ENCODE data around the gene GNA12. TPM values are rescaled to one million over a fixed set of nuclear protein-coding genes. Genes with fewer than 3 reads are reported as not detected.

The GNA12 gene
- total RNA-seq, 1 donor from 2014 or later, result 29.5 TPM

DNA sequence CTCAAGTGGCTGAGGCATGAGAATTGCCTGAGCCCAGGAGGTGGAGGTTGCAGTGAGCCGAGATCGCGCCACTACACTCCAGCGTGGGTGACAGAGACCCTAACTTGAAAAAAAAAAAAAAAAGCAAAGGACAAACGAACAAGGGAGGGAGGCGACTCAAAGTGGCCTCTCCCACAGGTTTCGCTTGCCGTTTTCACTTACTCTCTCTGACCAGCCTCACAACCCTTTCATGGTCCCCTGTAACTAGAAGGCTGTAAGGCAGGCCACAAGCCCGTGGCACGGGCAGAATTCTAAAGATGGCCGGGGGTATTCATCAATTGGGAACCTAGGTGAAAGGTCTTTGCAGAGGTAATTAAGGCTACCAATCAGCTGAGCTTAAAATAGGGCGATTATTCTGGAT lies 25.5 kb downstream of the GNA12 start:
- no peaks in the 10 kb centered on the region for H3K27me3 ChIP-seq
- no peaks in the 10 kb centered on the region for H3K36me3 ChIP-seq
- no peak overlapping the region for H3K4me3 ChIP-seq
- peaks cover 71% of the 10 kb centered on the region for H3K4me1 ChIP-seq
- peak overlapping the region; percentile 53 for H3K27ac ChIP-seq
- DNase-seq (ENCODE audit: extremely low spot score in 2 of 2), result no peak
- H3K9me3 ChIP-seq, result no peaks in the 10 kb centered on the region
- TF ChIP-seq, protein P1, sequence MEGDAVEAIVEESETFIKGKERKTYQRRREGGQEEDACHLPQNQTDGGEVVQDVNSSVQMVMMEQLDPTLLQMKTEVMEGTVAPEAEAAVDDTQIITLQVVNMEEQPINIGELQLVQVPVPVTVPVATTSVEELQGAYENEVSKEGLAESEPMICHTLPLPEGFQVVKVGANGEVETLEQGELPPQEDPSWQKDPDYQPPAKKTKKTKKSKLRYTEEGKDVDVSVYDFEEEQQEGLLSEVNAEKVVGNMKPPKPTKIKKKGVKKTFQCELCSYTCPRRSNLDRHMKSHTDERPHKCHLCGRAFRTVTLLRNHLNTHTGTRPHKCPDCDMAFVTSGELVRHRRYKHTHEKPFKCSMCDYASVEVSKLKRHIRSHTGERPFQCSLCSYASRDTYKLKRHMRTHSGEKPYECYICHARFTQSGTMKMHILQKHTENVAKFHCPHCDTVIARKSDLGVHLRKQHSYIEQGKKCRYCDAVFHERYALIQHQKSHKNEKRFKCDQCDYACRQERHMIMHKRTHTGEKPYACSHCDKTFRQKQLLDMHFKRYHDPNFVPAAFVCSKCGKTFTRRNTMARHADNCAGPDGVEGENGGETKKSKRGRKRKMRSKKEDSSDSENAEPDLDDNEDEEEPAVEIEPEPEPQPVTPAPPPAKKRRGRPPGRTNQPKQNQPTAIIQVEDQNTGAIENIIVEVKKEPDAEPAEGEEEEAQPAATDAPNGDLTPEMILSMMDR (IDR thresholded peaks at IDR 0.05), result no peak
- intact Hi-C loops (cut with DNase I), result no loop called here

DNA sequence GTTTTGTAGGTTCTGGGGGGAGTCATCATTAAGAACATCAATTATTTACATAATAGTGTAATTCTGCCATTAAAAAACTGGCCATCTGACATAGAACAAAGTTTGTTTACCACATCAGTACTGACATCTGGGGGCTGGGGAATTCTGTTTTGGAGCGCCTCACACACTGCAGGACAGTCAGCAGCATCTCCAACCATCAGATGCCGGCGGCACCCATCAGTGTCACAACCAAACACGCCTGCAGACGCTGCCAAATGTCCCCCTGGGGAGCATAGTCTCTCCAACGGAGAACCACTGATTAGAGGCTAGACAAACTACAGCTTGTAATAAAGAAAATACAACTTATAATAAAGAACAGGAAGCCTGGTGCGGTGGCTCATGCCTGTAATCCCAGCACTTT lies 26.0 kb downstream of the GNA12 start:
- peak overlapping the region; percentile 53 for H3K27ac ChIP-seq
- no peak for DNase-seq (ENCODE audit: extremely low spot score in 2 of 2)

DNA sequence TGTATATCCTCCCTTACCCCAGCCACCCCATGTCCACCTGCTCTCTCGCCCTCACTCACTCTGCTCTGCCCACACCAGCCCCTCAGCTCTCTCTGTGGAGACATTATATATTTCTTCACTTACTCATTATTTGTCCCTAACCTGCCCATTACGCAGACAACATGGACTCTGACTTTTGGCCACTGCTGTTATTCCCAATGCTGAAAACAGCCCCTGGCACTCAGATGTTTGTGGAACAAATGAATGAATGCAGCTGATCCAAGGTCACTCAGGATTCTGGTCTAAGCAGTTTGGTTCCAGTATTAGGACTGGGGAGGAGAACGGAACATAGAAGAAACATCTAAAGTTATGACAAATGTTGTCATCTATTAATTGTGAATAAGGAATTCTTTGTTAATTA lies 26.7 kb downstream of the GNA12 start:
- no peak overlapping the region for H3K4me3 ChIP-seq
- H3K4me1 ChIP-seq, result peaks cover 66% of the 10 kb centered on the region
- no peak for TF ChIP-seq POLR2A (IDR thresholded peaks at IDR 0.05)
- TF ChIP-seq, protein P1 (IDR thresholded peaks at IDR 0.05), result no peak
- TF ChIP-seq POLR2AphosphoS5 (IDR thresholded peaks at IDR 0.05; ENCODE audit: insufficient read depth in 1 of 2, low read depth in 1 of 2), result no peak
- peak overlapping the region; percentile 34 for H3K27ac ChIP-seq
- intact Hi-C loops (cut with DNase I), result no loop called here
- DNase-seq (ENCODE audit: extremely low spot score in 2 of 2), result no peak
- no peaks in the 10 kb centered on the region for H3K27me3 ChIP-seq
- no peaks in the 10 kb centered on the region for H3K36me3 ChIP-seq
- H3K9me3 ChIP-seq, result no peaks in the 10 kb centered on the region

More for the DNA sequence above, 26.0 kb downstream of the GNA12 start:
- no peaks in the 10 kb centered on the region for H3K36me3 ChIP-seq
- no peaks in the 10 kb centered on the region for H3K27me3 ChIP-seq
- intact Hi-C loops (cut with DNase I), result no loop called here
- H3K4me3 ChIP-seq, result no peak overlapping the region
- TF ChIP-seq POLR2AphosphoS5 (IDR thresholded peaks at IDR 0.05; ENCODE audit: insufficient read depth in 1 of 2, low read depth in 1 of 2), result no peak
- TF ChIP-seq, protein P1 (IDR thresholded peaks at IDR 0.05), result no peak
- no peak for TF ChIP-seq POLR2A (IDR thresholded peaks at IDR 0.05)
- peaks cover 70% of the 10 kb centered on the region for H3K4me1 ChIP-seq
- no peaks in the 10 kb centered on the region for H3K9me3 ChIP-seq

DNA sequence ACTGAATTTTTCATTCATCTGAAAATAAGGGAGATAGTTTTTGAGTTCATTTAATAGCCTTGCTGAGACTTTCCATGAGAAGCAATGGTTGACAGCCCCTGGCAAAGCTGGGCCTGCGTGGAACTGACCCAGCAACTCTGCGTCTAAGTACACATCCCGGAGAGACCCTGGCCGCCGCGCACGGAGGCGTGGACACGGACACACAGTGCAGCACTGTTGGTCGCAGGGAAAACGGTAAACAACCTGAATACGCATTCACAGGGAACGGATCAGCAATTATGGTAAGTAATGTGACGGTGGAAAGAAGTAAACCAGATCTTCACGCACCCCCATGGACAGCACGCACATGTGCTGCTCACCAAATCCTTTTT lies 28.2 kb downstream of the GNA12 start:
- Histone ChIP-seq H3K4me3 (no peak overlapping the region), H3K27ac (peak overlapping the region; percentile 84), H3K36me3 (no peaks in the 10 kb centered on the region), H3K9me3 (no peaks in the 10 kb centered on the region), H3K27me3 (no peaks in the 10 kb centered on the region), H3K4me1 (peaks cover 66% of the 10 kb centered on the region)
- DNase-seq (ENCODE audit: extremely low spot score in 2 of 2), result no peak
- intact Hi-C loops (cut with DNase I), result no loop called here
- no peak for TF ChIP-seq POLR2AphosphoS5 (IDR thresholded peaks at IDR 0.05; ENCODE audit: insufficient read depth in 1 of 2, low read depth in 1 of 2)
- TF ChIP-seq, protein P1 (IDR thresholded peaks at IDR 0.05), result no peak
- TF ChIP-seq POLR2A (IDR thresholded peaks at IDR 0.05), result no peak

DNA sequence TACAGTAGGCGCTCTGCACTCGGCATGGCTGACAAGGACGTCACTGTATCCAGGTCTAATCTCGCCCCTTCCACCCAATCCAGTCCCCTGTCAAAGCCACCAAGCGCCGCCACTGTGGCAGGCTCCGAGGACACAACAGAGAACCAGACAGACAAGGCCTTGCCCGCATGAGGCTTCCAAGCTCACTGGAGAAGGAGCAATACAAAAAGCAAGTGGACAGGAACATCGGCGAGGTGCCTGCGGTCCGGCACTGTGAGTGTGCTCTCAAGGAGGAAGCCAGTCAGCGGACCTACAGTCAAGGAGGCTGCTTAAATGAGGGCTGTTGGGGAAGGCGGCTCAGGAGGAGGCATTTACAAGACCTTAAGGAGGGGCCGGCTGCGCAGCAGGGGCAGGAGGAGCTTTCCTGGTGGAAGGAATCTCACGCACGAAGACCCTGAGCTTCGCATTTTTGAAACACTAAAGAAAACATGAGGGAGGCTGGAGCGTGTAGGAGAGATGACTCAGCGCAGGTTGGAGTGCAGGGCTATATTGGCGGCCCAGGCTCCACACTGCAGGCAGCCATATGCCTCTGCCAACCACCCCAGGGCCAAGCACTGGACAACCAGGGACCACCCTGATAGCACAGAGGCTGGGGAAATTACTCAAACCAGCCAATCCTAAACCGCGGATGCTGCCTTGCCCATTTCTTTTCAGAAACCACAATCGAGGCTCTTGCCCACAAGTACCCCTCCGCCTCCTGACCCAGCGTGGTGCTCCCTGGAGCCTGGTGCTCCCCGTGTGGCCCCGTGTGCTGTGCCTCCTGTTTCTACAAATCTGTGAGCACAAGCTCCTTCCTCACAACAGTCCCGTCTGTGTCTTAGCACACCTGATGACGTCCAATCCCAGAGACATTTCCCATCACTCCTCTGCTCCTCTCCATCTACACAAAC lies 28.9 kb downstream of the GNA12 start:
- no peak for DNase-seq (ENCODE audit: extremely low spot score in 2 of 2)
- Histone ChIP-seq H3K27ac (peak overlapping the region; percentile 84), H3K27me3 (no peaks in the 10 kb centered on the region), H3K4me1 (peaks cover 71% of the 10 kb centered on the region), H3K36me3 (no peaks in the 10 kb centered on the region), H3K9me3 (no peaks in the 10 kb centered on the region), H3K4me3 (peak overlapping the region in 1 of 2 donors; percentile 24)
- TF ChIP-seq, protein P1 (IDR thresholded peaks at IDR 0.05), result no peak
- TF ChIP-seq POLR2A (IDR thresholded peaks at IDR 0.05), result no peak
- no peak for TF ChIP-seq POLR2AphosphoS5 (IDR thresholded peaks at IDR 0.05; ENCODE audit: insufficient read depth in 1 of 2, low read depth in 1 of 2)
- intact Hi-C loops (cut with DNase I), result no loop called here

Data from vagina (tissue), 2 donors.